BLaER1 (cell line): Measurements from ENCODE around the gene CEP112.
"Not testable (repeated sequence)": the region's sequence is repeated elsewhere in the genome, so short reads cannot be mapped to it uniquely, and the experiment has no call there.

ENCODE experiments used
- H3K27ac ChIP-seq: shearing (Covaris generic); formaldehyde crosslinking; 2 replicates; pipeline ENCODE4 v1.8.1; 2022
- H3K27me3 ChIP-seq: shearing (Covaris generic); formaldehyde crosslinking; 2 replicates; pipeline ENCODE4 v1.8.1; 2022
- H3K36me3 ChIP-seq: shearing (Covaris generic); formaldehyde crosslinking; 2 replicates; pipeline ENCODE4 v1.8.1; 2022
- H3K4me1 ChIP-seq: shearing (Covaris generic); formaldehyde crosslinking; 2 replicates; pipeline ENCODE4 v1.8.1; 2022
- H3K4me2 ChIP-seq: shearing (Covaris generic); formaldehyde crosslinking; 2 replicates; pipeline ENCODE4 v1.8.1; 2022
- H3K4me3 ChIP-seq: shearing (Covaris generic); formaldehyde crosslinking; 2 replicates; pipeline ENCODE4 v1.8.1; 2022
- H3K9ac ChIP-seq: shearing (Covaris generic); formaldehyde crosslinking; 2 replicates; pipeline ENCODE4 v1.8.1; 2022
- H3K9me3 ChIP-seq: shearing (Covaris generic); formaldehyde crosslinking; 2 replicates; pipeline ENCODE4 v1.8.1; 2022
- H4K20me1 ChIP-seq: shearing (Covaris generic); formaldehyde crosslinking; 2 replicates; pipeline ENCODE4 v1.8.1; 2022
- Cebpa-rat ChIP-seq: shearing (Covaris generic); IDR thresholded peaks from 2 replicates; pipeline ENCODE4 v1.8.1; 2022

The CEP112 gene

DNA sequence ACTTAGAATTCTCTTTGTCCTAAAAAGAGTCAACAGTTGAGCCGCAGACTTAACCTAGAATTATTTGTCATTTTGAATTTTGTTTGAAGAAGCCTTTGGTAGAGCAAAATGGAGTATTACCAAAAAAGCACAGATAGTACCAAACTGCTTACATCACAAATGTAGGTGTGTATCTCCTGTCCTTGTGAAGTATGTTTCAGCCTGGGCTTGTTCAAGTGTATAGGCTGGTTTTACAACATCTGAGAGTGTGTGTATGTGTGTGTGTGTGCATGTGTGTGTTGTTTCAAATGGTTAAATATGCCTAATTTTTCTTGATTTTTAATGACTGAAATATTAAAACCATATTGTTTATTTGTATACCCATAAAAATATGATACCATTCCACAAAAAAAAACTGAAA, 441.8 kb downstream of the CEP112 start:
- H3K4me2 ChIP-seq, result 0 out of 2 replicates have a peak overlapping the region, but pooled peaks have one; percentile 59
- H3K36me3 ChIP-seq, result no peaks in the 10 kb centered on the region
- no peak for TF ChIP-seq Cebpa-rat
- H4K20me1 ChIP-seq, result no peaks in the 10 kb centered on the region
- H3K4me3 ChIP-seq, result no peak overlapping the region
- no peaks in the 10 kb centered on the region for H3K9me3 ChIP-seq
- peaks cover 22% of the 10 kb centered on the region for H3K4me1 ChIP-seq
- H3K27ac ChIP-seq, result no peak overlapping the region
- H3K27me3 ChIP-seq, result no peaks in the 10 kb centered on the region
- H3K9ac ChIP-seq, result no peak overlapping the region

DNA sequence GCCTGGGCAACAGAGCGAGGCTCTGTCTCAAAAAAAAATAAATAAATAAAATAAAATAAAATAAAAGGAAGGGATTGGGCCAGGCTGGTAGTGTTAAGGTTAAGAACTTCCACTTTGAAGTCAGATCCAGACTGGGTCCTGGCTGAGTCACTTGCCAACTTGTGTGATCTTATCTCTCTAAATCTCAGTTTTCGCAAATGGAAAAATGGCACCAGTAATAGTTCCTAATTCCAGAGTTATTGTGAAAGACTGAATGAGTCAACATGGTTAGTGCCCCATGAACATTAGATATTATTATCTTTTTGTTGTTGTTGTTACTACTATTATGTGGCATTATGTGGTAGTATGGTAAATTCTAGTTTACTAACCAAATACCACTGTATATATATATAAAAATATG, 442.5 kb downstream of the CEP112 start:
- Histone ChIP-seq H3K4me3 (no peak overlapping the region), H3K27me3 (no peaks in the 10 kb centered on the region), H4K20me1 (no peaks in the 10 kb centered on the region), H3K36me3 (no peaks in the 10 kb centered on the region), H3K4me1 (peaks cover 22% of the 10 kb centered on the region), H3K9ac (no peak overlapping the region), H3K9me3 (no peaks in the 10 kb centered on the region), H3K4me2 (no peak overlapping the region), H3K27ac (no peak overlapping the region)
- TF ChIP-seq Cebpa-rat, result no peak

DNA sequence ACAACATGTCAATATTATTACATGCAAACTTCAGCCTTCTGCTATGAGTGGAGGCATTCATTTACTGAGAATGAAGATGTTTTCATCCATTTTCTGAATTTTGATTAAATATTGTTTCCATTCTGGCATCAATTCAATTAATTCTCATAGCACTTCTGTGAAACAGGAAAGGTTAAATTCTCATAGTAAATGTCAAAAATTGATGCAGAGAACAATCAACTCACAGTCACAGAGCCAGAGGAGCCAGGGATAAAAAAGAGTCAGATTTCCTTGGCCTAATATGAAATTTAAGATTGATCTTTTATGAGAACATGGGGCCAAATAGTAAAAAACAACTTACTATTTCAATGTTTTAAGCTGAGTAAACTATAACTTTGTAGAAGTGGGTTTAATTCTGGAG, 446.7 kb downstream of the CEP112 start:
- Histone ChIP-seq H3K4me3 (no peak overlapping the region), H3K27ac (no peak overlapping the region), H3K27me3 (no peaks in the 10 kb centered on the region)

DNA sequence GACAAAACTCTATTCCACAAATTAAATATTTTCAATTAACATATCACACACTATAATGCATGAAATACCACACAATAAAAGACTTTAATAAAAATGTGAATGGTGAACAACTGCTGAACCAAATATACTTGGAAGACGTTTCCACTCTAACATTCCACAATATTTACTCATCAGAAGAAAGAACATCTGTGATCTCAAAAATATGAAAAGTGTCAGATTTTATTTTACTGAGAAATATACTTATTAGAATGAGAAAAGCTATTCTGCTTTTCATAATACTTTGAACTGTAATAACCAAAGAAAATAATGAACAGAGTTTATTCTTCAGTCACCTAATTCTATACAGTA, 448.7 kb downstream of the CEP112 start:
- H3K36me3 ChIP-seq, result no peaks in the 10 kb centered on the region
- no peak overlapping the region for H3K9ac ChIP-seq
- no peaks in the 10 kb centered on the region for H3K4me1 ChIP-seq
- no peak overlapping the region for H3K4me2 ChIP-seq
- no peak for TF ChIP-seq Cebpa-rat
- peaks cover 8% of the 10 kb centered on the region; the same call in 1 of the 2 replicates for H3K9me3 ChIP-seq
- no peak overlapping the region for H3K4me3 ChIP-seq
- H3K27me3 ChIP-seq, result no peaks in the 10 kb centered on the region
- H3K27ac ChIP-seq, result no peak overlapping the region
- H4K20me1 ChIP-seq, result no peaks in the 10 kb centered on the region

More for the DNA sequence above, 446.7 kb downstream of the CEP112 start:
- no peaks in the 10 kb centered on the region for H3K36me3 ChIP-seq
- TF ChIP-seq Cebpa-rat, result no peak
- peaks cover 4% of the 10 kb centered on the region for H3K4me1 ChIP-seq
- no peaks in the 10 kb centered on the region for H3K9me3 ChIP-seq
- no peak overlapping the region for H3K9ac ChIP-seq
- H4K20me1 ChIP-seq, result no peaks in the 10 kb centered on the region
- H3K4me2 ChIP-seq, result no peak overlapping the region

DNA sequence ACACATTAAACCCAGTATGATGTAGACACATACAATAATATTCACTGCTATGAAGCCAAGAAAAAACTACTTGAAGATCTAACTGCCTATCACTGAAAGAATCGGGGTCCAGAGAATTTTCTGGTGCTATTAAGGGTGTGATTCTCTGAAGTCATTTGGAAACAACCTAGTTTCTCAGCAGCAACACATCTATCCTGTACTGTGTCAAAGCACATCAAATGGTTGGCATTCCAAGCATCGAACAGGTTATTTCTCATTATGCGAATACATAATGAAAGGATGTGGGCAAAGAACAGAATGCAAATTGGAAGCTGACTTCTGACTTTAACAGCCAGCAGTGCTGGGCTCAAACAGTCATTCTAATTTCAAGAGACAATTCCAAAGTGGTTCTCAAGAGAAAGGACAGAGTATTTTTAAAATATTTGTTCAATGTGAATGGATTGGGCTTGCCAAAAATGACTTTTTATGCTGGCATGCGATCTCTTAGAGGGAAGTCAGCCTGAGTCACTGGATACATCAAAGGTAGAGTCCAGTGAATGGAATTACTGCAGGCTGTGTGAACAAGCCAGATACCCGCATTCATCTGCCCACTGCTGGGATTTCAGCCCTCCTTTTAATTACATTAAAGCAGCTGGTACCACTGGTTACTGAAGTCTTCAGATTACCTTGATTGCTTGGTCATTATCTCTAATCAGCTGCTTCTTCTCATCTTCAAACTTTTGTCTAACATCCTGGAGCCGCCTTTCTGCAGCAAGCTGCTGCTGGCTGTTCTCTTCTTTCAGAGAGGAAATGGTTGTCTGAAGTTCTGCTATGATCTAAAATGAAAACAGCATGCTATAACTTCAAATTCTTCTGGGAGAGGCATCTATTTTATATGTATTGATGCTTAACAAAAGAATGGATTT, 449.3 kb downstream of the CEP112 start:
- no peak overlapping the region for H3K9ac ChIP-seq
- peaks cover 8% of the 10 kb centered on the region; the same call in 1 of the 2 replicates for H3K9me3 ChIP-seq
- no peak overlapping the region for H3K4me2 ChIP-seq
- H3K27ac ChIP-seq, result no peak overlapping the region
- H3K4me1 ChIP-seq, result no peaks in the 10 kb centered on the region
- H3K27me3 ChIP-seq, result no peaks in the 10 kb centered on the region
- H4K20me1 ChIP-seq, result no peaks in the 10 kb centered on the region
- no peaks in the 10 kb centered on the region for H3K36me3 ChIP-seq
- TF ChIP-seq Cebpa-rat, result no peak
- H3K4me3 ChIP-seq, result no peak overlapping the region

DNA sequence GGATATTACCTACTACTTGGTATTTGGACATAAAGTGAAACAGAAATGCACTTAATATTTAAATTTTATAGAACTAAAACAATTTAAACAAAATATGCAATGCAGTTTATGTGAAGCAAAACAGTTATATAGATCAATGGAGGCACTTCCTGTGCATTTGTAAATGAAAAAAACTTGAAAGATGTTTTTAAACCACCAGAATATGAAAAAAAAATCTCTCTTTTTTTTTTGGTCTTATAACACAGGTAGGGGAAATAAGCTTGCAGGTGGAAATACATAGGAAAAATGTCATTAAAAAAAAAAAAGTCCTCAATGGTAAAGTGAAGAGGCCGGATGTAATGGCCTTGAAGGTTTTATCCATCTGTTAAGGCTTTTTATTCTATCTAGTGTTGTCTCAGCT, 450.2 kb downstream of the CEP112 start:
- H4K20me1 ChIP-seq, result no peaks in the 10 kb centered on the region

DNA sequence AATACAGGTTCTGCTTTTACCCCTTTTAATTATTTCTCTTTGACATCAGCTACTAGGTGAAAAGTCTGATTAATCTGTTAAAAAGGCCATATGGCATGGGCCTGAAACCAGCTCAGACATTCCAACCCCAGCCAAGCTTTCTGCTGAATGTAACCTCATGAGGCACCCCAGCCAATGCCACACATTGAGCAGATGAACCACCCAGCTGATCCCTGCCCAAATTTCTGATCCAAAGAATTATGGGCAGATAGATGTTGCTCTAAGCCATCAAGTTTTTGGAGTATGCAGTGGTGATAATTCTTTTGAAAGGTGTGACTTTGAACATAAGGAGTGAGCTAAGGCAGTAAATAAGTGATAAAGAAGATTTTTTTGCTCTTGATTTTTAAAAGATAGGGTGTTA, 452.9 kb downstream of the CEP112 start:
- no peaks in the 10 kb centered on the region for H3K27me3 ChIP-seq
- H3K36me3 ChIP-seq, result no peaks in the 10 kb centered on the region
- H3K4me3 ChIP-seq, result no peak overlapping the region
- H3K27ac ChIP-seq, result no peak overlapping the region
- no peaks in the 10 kb centered on the region for H3K4me1 ChIP-seq
- no peak overlapping the region for H3K9ac ChIP-seq
- peaks cover 8% of the 10 kb centered on the region; the same call in 1 of the 2 replicates for H3K9me3 ChIP-seq
- H4K20me1 ChIP-seq, result no peaks in the 10 kb centered on the region
- no peak overlapping the region for H3K4me2 ChIP-seq
- no peak for TF ChIP-seq Cebpa-rat

More for the DNA sequence above, 450.2 kb downstream of the CEP112 start:
- no peak overlapping the region for H3K9ac ChIP-seq
- H3K4me2 ChIP-seq, result no peak overlapping the region
- H3K9me3 ChIP-seq, result peaks cover 8% of the 10 kb centered on the region; the same call in 1 of the 2 replicates
- no peak overlapping the region for H3K4me3 ChIP-seq
- H3K36me3 ChIP-seq, result no peaks in the 10 kb centered on the region
- no peak overlapping the region for H3K27ac ChIP-seq
- H3K4me1 ChIP-seq, result no peaks in the 10 kb centered on the region
- TF ChIP-seq Cebpa-rat, result no peak
- no peaks in the 10 kb centered on the region for H3K27me3 ChIP-seq

DNA sequence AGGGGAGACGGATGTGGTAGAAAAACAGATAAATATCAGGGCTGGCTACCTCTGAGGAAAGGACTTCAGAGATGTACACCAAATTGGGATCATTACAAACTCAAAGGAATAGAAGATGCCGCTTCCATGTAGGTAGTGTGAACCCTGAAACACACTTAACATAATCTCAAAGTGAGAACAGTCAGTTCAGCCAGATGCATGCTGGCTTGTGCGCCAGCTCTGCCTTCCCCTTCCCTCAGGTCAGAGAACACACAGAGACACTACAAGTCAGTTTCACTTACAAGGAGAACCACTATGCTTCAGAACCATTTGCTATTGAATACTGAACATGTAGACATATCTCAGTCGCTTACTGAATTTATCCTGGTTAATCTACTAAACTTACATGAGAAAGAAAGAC, 454.5 kb downstream of the CEP112 start:
- no peaks in the 10 kb centered on the region for H3K27me3 ChIP-seq
- peaks cover 11% of the 10 kb centered on the region for H3K9me3 ChIP-seq
- H3K4me1 ChIP-seq, result no peaks in the 10 kb centered on the region
- H3K4me2 ChIP-seq, result no peak overlapping the region
- H4K20me1 ChIP-seq, result no peaks in the 10 kb centered on the region
- no peak overlapping the region for H3K9ac ChIP-seq
- no peaks in the 10 kb centered on the region for H3K36me3 ChIP-seq
- no peak overlapping the region for H3K27ac ChIP-seq
- no peak for TF ChIP-seq Cebpa-rat
- no peak overlapping the region for H3K4me3 ChIP-seq

DNA sequence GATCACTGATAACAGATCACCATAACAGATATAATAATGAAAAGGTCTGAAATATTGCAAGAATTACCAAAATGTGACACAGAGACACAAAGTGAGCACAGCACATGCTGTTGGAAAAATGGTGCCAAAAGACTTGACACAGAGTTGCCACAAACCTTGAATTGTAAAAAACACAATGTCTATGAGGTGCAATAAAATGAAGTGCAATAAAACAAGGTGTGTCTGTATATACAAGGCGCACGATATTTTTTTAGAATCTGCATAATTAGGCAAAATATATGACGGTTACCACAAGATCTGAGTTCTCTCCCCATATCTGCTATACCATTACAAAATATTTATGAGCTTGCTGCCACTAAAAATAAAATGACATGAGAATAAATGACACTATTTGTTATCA, 458.6 kb downstream of the CEP112 start:
- Histone ChIP-seq H3K4me1 (no peaks in the 10 kb centered on the region), H3K9me3 (peaks cover 14% of the 10 kb centered on the region), H3K4me3 (no peak overlapping the region), H3K27me3 (no peaks in the 10 kb centered on the region), H3K27ac (no peak overlapping the region), H4K20me1 (no peaks in the 10 kb centered on the region), H3K36me3 (no peaks in the 10 kb centered on the region), H3K9ac (no peak overlapping the region), H3K4me2 (no peak overlapping the region)
- no peak for TF ChIP-seq Cebpa-rat

DNA sequence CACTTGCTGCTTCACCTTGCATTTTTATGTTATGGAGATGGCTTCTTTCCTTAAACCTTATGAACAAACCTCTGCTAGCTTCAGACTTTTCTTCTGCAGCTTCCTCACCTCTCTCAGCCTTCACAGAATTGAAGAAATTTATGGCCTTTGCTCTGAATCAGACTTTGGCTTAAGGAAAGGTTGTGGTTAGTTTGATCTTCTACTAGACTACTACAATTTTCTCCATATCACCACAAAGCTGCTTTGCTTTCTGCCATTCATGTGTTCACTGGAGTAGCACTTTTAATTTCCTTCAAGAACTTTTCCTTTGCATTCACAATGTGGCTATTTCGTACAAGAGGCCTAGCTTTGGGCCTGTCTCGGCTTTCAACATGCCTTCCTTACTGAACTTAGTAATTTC, 459.3 kb downstream of the CEP112 start:
- not testable (repeated sequence) for H3K36me3 ChIP-seq, H3K4me3 ChIP-seq, H3K27me3 ChIP-seq, H3K9ac ChIP-seq, H3K4me1 ChIP-seq, H4K20me1 ChIP-seq, H3K27ac ChIP-seq, H3K4me2 ChIP-seq
- H3K9me3 ChIP-seq, result peaks cover 14% of the 10 kb centered on the region
